HG03175 (cell line): ENCODE data around the gene XRCC6.
"Not testable (repeated sequence)": the region's sequence is repeated elsewhere in the genome, so short reads cannot be mapped to it uniquely, and the experiment has no call there.

Experiments used
- ATAC-seq: cut with Tn5 transposase; IDR thresholded peaks from one replicate; pipeline ENCODE4 v1.9.1; 2021; ENCODE audit warnings: mild to moderate bottlenecking, moderate library complexity; ENCODE audit not compliant: unreplicated experiment

XRCC6 gene

DNA sequence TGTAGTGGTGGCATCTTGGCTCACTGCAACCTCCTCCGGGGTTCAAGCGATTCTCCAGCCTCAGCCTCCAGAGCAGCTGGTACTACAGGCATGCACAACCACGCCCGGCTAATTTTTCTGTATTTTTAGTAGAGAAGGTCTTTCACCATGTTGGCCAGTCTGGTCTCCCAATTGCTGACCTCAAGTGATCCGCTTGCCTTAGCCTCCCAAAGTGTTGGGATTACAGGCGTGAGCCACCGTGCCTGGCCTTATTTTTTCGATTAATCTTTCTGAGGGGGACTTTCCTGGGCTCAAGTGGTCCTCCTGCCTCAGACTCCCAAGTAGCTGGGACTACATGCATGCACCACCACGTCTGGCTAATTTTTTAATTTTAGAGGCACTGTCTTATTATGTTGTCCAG, 62.0 kb downstream of the XRCC6 start:
- ATAC-seq = no peak

DNA sequence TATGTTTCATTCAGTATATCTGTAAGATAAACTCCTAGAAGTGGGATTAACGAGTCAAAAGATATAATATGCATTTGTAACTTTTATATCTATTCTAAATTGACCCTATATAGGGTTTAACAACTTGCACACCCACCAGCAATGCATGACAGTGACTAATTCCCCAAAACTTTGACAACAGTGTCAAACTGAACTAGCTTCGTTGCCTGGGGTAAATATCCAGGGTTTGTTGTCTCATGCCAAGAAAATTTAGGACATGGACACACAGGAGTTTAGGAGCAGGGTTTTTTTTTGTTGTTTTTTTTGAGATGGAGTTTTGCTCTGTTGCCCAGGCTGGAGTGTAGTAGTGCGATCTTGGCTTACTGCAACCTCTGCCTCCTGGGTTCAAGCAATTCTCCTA, 62.5 kb downstream of the XRCC6 start:
- no peak for ATAC-seq

DNA sequence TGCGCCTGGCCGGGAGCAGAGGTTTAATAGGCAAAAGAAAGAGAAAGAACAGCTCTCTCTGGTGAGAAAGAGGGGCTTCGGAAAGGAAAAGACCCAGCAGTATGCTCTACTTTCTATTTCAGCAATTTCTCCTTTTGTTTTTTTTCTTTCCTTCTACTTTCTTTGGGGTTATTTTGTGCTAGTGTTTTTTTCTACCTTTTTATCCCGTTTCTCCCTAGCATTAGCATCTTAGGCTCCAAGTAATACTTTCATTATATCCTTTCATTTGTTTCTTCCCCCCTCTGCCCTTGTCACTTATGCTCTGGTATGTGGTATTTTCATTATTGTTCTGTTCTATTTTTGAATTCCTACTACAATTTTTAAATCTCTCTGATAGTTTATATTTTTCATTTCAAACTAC, 63.1 kb downstream of the XRCC6 start:
- no peak for ATAC-seq

DNA sequence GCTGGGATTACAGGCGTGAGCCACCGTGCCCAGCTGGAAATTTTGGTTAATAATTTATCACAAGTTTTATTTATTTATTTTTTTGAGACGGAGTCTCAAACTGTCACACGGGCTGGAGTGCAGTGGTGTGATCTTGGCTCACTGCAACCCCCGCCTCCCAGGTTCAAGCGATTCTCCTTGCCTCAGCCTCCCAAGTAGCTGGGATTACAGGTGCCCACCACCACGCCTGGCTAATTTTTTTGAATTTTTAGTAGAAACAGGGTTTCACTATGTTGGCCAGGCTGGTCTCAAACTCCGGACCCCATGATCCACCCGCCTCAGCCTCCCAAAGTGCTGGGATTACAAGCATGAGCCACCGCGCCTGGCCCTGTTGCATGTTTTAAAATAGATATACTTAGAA, 65.8 kb downstream of the XRCC6 start:
- not testable (repeated sequence) for ATAC-seq

DNA sequence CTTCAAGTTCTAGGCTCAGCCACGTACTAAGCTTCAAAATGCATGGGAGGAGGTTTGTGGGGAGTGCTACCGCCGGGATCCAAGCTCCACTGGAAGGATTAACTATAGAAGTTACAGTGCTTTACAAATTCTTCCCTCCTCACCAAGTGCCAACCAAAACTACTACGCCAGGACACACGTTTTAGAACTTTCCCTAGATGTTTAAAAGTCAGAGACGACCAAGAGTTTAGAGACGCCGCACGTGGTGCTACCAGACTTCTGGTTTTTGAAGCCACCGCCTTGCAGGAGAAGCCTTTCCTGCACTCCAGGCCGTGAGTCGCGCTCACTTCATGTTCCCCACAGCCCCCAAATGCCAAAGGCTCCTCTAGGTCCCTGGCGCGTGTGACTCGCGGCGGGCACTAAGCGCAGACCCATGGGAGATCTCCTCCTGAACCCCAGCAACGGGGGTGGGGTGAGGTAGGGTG, 66.8 kb downstream of the XRCC6 start:
- ATAC-seq = no peak

DNA sequence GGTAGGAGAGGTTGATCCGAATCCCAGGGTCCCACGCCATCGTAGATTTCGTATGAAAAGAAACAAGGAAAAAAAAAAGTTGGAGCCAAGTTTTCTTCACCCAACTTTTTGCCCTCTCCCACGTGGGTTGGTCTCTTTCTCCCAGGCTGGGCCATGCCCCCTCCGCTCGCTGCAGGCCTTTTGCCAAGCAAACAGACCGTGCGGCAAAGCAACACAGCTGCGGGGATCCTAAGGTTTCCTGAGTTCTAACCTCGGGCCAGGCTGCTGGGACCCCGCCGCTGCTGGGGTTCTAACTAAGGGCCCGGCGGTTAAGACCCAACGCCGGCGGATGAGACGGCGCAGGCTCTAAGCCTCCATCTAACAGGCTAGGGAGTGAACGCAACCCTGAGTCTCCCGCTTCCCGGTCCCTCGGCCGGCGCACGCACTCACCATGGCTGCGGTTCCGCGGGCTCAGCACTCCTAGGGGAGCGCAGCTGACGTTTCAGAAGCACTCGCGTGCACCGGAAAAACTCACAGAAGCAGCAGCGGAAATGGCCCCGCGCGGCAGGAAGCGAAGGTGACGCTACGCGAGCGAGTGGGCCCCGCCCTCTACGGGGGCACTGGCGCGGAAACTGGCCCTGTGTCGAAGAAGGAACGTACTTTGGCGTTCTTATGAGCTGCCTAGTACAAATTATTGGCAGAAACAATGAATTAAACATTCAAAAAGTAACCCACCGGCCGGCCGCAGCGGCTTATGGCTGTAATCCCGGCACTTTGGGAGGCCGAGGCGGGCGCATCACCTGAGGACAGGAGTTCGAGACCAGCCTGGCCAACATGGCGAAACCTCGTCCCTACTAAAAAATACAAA, 67.5 kb downstream of the XRCC6 start, which contains the start of gene SNU13:
SNU13 (minus strand) TSS at position 503 of the 847 bp plus-strand sequence; CDS start at position 432, 71 bp downstream.
- ATAC-seq = peak; percentile 95

DNA sequence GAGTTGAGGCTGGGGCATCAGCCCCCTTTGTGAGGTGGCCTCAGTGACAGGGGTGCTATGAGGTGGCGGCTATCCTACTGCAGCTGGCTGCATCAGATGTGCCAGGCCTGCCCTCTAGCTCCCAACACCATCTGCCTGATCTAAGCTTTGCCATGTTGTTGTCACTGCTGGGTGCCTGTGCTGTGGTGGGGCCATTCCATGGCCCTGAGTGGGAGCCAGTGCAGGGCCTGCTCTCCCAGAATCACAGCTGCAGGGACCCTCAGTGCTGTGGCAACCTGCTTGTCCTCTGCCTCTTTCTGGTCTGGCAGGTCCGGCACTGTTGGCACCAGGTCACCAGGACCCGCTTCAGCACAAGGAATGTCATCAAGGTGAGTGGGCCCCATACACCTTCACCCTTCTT, 69.4 kb downstream of the XRCC6 start:
- no peak for ATAC-seq

DNA sequence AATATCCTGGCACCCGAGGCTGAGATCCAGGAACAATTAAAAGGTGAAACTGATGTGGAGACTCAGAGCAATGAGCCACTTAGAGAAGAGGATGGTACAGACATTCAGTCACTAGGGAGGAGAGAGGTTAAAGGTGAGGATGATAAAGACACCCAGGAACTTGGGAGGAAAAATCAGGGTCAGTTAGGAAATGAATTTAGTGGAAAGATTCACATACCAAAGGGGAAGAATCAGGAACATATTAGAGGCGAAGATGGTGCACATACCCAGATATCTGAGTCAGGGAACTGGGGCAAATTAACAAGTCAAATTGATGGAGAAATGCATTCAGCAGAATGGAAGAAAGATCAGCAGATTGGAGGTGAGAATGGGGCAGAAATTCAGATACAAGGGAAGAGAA, 74.1 kb downstream of the XRCC6 start:
- no peak for ATAC-seq

DNA sequence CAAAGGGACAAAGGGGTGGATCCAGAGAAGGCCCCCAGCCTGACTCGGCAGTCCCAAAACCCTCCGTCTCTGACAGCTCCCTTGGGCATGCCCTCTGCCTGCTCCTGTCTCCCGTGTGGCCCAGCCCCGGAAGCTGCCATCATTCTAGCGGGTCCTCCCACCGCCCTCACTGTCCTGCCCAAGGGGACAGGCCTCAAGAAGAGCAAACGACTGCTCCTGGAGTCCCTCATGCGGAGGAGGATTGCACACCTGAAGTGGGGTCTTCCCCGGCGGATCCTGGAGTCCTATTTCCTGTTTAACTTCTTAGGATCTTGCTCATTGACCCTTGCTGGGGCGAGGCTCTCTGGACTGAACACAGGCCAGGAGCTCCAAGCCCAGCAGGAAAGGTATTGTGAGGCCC, 75.6 kb downstream of the XRCC6 start:
- ATAC-seq = no peak

DNA sequence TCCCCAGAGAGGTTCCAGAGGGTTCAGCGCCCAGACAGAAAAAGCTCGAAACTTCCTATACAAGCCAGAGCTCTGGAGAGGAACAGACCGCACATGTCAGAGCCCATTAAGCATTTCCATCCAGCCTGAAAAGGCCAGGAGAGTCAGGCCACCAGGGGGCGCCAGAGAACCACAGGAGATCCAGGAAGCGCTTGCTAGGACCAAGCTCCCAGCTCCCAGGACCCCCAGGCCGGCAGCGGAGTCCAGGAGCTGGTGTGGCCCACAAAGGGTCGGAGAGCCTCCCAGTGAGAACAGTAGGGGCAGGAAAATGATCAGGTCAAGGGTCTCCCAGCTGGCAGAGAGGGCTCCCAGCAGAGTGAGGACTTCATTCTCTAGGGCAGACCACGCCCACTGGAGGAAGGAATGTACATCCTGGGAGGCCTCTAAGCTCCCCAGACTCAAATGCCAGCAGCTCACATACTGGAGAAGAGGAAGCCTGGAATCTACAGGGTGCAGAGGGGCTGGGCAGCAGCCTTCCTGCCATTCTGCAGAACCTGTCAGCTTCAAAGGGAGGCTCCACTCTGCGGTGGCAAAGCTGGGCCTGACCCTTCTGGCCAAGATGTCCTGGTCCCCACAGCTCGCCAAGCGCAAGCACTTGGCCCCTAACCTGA, 76.2 kb downstream of the XRCC6 start:
- ATAC-seq = no peak

DNA sequence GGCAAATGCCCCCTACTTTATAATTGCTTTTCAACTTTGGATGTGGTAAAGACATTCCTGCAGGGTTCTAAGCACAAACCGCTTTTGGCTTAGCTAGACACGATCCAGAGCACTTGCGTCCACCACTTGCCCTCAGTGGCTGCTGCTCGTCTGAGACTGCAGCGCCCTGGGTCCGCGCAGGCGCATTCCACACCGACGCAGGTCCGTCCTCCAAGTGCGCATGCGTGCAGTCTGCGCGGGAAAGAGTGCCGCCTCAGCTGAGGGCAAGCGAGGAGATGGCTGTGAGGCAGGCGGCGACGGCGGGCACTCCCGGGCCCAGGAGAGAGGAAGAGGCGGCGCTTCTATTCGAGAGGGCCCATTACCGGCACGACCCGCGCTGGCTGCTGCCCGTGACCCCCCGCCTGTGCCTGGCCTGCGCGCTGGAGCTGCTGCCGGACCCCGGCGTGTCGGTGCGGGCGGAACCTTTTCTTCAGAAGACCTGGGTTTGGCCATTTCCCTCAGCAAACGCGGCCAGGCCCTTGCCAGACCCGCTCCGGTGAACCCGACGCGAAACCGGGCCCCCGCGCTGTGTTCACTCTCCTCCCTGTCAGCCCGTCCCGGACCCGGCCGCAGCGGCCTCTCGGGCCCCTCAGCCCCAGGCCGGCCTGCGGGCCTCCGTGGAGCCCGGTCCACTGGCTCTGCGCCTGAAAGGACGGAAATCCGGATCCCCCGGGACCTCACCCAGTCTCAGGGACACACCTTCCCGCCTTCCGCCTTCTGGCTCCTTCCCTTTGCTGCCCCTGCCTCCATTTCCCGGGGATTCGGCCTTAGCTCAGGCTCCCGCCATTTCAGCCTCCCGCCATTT, 78.4 kb downstream of the XRCC6 start, which contains the start of gene MEI1:
MEI1 (plus strand) TSS at position 240 of the 844 bp plus-strand sequence; CDS start at position 276, 36 bp downstream.
- ATAC-seq = no peak

DNA sequence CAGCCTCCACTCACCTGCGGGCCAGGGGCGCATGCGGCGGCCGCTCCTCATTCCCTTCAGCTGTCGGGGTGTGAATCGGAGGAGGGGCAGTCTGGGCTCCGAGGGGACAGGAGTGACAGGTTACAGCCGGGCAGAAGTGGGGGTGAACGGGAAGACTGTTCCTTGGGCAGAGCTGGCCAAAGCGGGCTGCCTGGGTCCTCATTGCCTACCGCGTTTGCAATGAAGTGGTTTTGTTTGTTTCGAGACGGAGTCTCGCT, 78.9 kb downstream of the XRCC6 start:
- ATAC-seq = no peak

DNA sequence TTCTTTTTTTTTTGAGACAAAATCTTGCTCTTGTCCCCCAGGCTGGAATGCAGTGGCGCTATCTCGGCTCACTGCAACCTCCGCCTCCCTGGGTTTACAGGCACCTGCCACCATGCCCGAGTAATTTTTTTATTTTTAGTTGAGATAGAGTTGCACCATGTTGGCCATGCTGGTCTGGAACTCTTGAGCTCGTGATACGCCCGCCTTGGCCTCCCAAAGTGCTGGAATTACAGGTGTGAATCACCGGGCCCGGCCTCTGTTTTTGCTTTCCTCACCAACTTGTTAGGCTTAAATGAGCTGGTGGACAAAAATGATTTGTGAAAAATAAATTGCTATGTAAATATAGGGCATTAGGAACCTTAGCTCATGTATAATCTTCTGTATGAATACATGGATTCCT, 81.7 kb downstream of the XRCC6 start:
- ATAC-seq = no peak

DNA sequence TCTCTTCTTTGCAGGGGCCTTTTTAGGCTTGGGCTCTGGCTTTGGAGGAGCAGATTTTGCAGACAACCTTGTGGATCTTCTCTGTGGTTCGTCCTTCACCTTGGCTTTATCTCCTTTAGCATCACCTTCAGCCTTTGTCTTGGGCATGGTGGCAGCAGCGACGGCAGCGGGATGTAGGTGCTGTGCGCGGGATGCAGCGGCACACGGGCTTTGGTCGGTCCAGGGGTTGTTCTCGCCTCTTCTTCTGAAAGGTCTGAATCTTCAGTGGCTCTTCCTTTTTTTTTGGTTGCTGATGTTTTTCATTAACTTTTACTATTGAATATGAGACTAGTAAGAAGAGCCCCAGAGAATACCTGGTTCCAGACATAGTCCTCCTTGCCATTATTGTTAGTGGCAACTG, 88.2 kb downstream of the XRCC6 start:
- ATAC-seq = no peak

DNA sequence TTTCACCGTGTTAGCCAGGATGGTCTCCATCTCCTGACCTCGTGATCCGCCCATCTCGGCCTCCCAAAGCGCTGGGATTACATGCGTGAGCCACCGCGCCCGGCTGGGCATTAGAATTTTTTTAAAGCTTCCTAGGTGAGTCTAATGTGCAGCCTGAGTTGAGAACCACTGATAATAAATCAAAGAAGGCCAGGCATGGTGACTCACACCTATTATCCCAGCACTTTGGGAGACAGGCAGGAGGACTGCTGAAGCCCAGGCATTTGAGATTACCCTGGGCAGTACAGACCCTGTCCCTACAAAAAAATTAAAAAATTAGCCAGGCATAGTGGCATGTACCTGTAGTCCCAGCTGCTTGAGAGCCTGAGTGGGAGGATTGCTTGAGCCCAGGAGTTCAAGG, 91.9 kb downstream of the XRCC6 start:
- no peak for ATAC-seq
